ENCODE measurements around the gene MYOM1. TPM values are rescaled to one million over a fixed set of nuclear protein-coding genes. Genes with fewer than 3 reads are reported as not detected.

Gene MYOM1
- polyA plus RNA-seq, 1 experiment, result 0.02 TPM

DNA sequence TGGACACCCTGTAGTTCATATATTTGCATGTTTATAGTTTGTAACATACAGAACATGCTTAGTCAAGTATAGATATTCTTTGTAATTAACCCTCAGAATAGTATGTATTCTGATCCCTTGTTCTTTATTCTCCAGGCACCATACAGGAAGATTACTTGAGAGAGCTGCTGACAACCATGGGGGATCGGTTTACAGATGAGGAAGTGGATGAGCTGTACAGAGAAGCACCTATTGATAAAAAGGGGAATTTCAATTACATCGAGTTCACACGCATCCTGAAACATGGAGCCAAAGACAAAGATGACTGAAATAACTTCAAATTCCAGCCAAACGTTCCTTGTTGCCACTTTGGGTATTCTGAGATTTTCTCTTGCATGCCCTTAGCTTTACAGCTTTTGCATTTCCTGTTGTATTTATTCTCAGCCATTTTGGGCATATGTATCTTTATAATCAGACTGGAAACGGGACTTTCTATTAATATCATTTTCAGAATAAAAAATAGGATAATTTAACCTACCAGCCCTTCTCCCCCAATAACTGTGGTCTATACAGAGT, 35.9 kb upstream of the MYOM1 start:
- H3K27ac ChIP-seq (ENCODE audit: low read depth, low read length), result no peak overlapping the region
- ChIA-PET CTCF (interaction anchor here (0.6 to 1.5 kb wide), 2 partner anchors 199 to 352 kb away, joined by 3 read pairs; no protein-coding TSS in a partner anchor), POLR2A (interaction anchor here (0.6 kb wide), 1 partner anchor 332 kb away, joined by 6 read pairs; no protein-coding TSS in a partner anchor)
- no peak overlapping the region for H3K4me3 ChIP-seq (ENCODE audit: low read depth, low read length)
- TF ChIP-seq, protein P1, sequence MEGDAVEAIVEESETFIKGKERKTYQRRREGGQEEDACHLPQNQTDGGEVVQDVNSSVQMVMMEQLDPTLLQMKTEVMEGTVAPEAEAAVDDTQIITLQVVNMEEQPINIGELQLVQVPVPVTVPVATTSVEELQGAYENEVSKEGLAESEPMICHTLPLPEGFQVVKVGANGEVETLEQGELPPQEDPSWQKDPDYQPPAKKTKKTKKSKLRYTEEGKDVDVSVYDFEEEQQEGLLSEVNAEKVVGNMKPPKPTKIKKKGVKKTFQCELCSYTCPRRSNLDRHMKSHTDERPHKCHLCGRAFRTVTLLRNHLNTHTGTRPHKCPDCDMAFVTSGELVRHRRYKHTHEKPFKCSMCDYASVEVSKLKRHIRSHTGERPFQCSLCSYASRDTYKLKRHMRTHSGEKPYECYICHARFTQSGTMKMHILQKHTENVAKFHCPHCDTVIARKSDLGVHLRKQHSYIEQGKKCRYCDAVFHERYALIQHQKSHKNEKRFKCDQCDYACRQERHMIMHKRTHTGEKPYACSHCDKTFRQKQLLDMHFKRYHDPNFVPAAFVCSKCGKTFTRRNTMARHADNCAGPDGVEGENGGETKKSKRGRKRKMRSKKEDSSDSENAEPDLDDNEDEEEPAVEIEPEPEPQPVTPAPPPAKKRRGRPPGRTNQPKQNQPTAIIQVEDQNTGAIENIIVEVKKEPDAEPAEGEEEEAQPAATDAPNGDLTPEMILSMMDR (IDR thresholded peaks at IDR 0.05; ENCODE audit: low read depth, low read length), result no peak
- DNase-seq (ENCODE audit: low read depth, low spot score), result no peak
- no peaks in the 10 kb centered on the region for H3K27me3 ChIP-seq (ENCODE audit: control insufficient read depth, insufficient read depth, low read length)
- H3K9me3 ChIP-seq (ENCODE audit: control insufficient read depth, insufficient read depth, low read length), result no peaks in the 10 kb centered on the region

GRCh38 chr18:3254725-3255124, 35.0 kb upstream of the MYOM1 start:
- TF ChIP-seq, protein P1 (IDR thresholded peaks at IDR 0.05; ENCODE audit: low read depth, low read length), result no peak
- no peaks in the 10 kb centered on the region for H3K9me3 ChIP-seq (ENCODE audit: control insufficient read depth, insufficient read depth, low read length)
- no peak for DNase-seq (ENCODE audit: low read depth, low spot score)
- POLR2A ChIA-PET, result no interaction called here
- CTCF ChIA-PET, result interaction anchor here (1.5 kb wide), 1 partner anchor 200 kb away, joined by 3 read pairs; no protein-coding TSS in a partner anchor
- H3K27ac ChIP-seq (ENCODE audit: low read depth, low read length), result no peak overlapping the region
- no peaks in the 10 kb centered on the region for H3K27me3 ChIP-seq (ENCODE audit: control insufficient read depth, insufficient read depth, low read length)
- H3K4me3 ChIP-seq (ENCODE audit: low read depth, low read length), result no peak overlapping the region

GRCh38 chr18:3252843-3253242, 33.1 kb upstream of the MYOM1 start:
- CTCF ChIA-PET, result interaction anchor here (1.4 kb wide), 1 partner anchor 617 kb away, joined by 3 read pairs; no protein-coding TSS in a partner anchor
- DNase-seq (ENCODE audit: low read depth, low spot score), result no peak
- POLR2A ChIA-PET, result no interaction called here
- no peak overlapping the region for H3K27ac ChIP-seq (ENCODE audit: low read depth, low read length)
- TF ChIP-seq, protein P1 (IDR thresholded peaks at IDR 0.05; ENCODE audit: low read depth, low read length), result no peak
- no peaks in the 10 kb centered on the region for H3K27me3 ChIP-seq (ENCODE audit: control insufficient read depth, insufficient read depth, low read length)
- H3K4me3 ChIP-seq (ENCODE audit: low read depth, low read length), result no peak overlapping the region
- no peaks in the 10 kb centered on the region for H3K9me3 ChIP-seq (ENCODE audit: control insufficient read depth, insufficient read depth, low read length)

DNA sequence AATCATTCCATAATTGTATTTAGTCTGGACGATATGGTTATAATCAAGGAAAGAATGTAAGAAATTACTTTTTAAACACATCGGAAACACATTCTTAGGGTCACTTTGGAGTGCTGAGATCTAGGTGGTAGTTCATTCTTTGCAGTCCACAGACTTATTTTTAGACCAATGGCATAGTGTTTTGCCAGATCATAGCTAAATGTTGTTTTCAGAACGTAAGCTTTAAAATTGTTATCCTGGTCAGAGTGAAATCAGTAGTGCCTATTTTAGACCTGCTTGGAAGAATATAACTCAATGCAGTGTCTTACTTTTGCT, 32.2 kb upstream of the MYOM1 start:
- H3K4me3 ChIP-seq (ENCODE audit: low read depth, low read length), result no peak overlapping the region

More for the DNA sequence above, 32.2 kb upstream of the MYOM1 start:
- no peaks in the 10 kb centered on the region for H3K27me3 ChIP-seq (ENCODE audit: control insufficient read depth, insufficient read depth, low read length)
- TF ChIP-seq, protein P1 (IDR thresholded peaks at IDR 0.05; ENCODE audit: low read depth, low read length), result no peak
- POLR2A ChIA-PET, result no interaction called here
- no peak for DNase-seq (ENCODE audit: low read depth, low spot score)
- CTCF ChIA-PET, result interaction anchor here (0.5 to 1.4 kb wide), 2 partner anchors 14 to 618 kb away, joined by 3 read pairs; no protein-coding TSS in a partner anchor
- peaks cover 4% of the 10 kb centered on the region for H3K9me3 ChIP-seq (ENCODE audit: control insufficient read depth, insufficient read depth, low read length)
- H3K27ac ChIP-seq (ENCODE audit: low read depth, low read length), result no peak overlapping the region

Data from AG04450 (cell line).